Neural progenitor cell (in vitro differentiated cells): ENCODE measurements around the gene MAP3K19. TPM values are rescaled to one million over a fixed set of nuclear protein-coding genes. Genes with fewer than 3 reads are reported as not detected.
A peak's percentile ranks its signal among the peaks of the same experiment; 100 is the strongest.

Experiments
- DNase-seq: peaks from one replicate; pipeline ENCODE4 v3.0.0-alpha.2; 2016; ENCODE audit warnings: low spot score
- H2AFZ ChIP-seq: fragments of 200-600 bp; sonication (generic); replicated peaks from 2 replicates; pipeline ENCODE4 v1.6.1; 2016; ENCODE audit warnings: antibody characterized with exemption
- H3F3A ChIP-seq: fragments of 200-600 bp; sonication (generic); 2 replicates; pipeline ENCODE4 v1.6.1; 2016; ENCODE audit warnings: antibody characterized with exemption, low read depth
- H3K27ac ChIP-seq: fragments of 200-600 bp; sonication (generic); 2 replicates; pipeline ENCODE4 v1.5.1; 2016; ENCODE audit warnings: mild to moderate bottlenecking
- H3K27me3 ChIP-seq: fragments of 200-600 bp; sonication (generic); 2 replicates; pipeline ENCODE4 v1.6.1; 2016; ENCODE audit warnings: mild to moderate bottlenecking, moderate library complexity
- H3K36me3 ChIP-seq: fragments of 200-600 bp; sonication (generic); 2 replicates; pipeline ENCODE4 v1.5.1; 2016
- H3K4me1 ChIP-seq: fragments of 200-600 bp; sonication (generic); 2 replicates; pipeline ENCODE4 v1.6.1; 2016; ENCODE audit warnings: mixed run types
- H3K4me2 ChIP-seq: fragments of 200-600 bp; sonication (generic); 2 replicates; pipeline ENCODE4 v1.6.1; 2016
- H3K4me3 ChIP-seq: fragments of 200-600 bp; sonication (generic); 2 replicates; pipeline ENCODE4 v1.5.1; 2016
- H3K79me2 ChIP-seq: fragments of 200-600 bp; sonication (generic); 2 replicates; pipeline ENCODE4 v1.6.1; 2016; ENCODE audit warnings: low read depth
- H3K9ac ChIP-seq: fragments of 200-600 bp; sonication (generic); 2 replicates; pipeline ENCODE4 v1.6.1; 2016
- H3K9me3 ChIP-seq: fragments of 200-600 bp; sonication (generic); 2 replicates; pipeline ENCODE4 v1.5.1; 2016; ENCODE audit warnings: low read depth
- H4K20me1 ChIP-seq: fragments of 200-600 bp; sonication (generic); 2 replicates; pipeline ENCODE4 v1.6.1; 2016; ENCODE audit warnings: low read depth
- H3K27ac Mint-ChIP-seq: 3 replicates; pipeline ENCODE4 v1.8.0; 2021; ENCODE audit warnings: mixed read lengths
- H3K27me3 Mint-ChIP-seq: 2 replicates; pipeline ENCODE4 v1.8.0; 2022; ENCODE audit warnings: low read depth, mild to moderate bottlenecking, inconsistent platforms, moderate library complexity, mixed read lengths; ENCODE audit not compliant: insufficient read depth
- H3K36me3 Mint-ChIP-seq: 3 replicates; pipeline ENCODE4 v1.8.0; 2021; ENCODE audit warnings: mixed read lengths
- H3K4me1 Mint-ChIP-seq: 3 replicates; pipeline ENCODE4 v1.8.0; 2021; ENCODE audit warnings: mixed read lengths
- H3K4me3 Mint-ChIP-seq: 3 replicates; pipeline ENCODE4 v1.8.0; 2021; ENCODE audit warnings: mild to moderate bottlenecking, moderate library complexity, mixed read lengths
- H3K9me3 Mint-ChIP-seq: 3 replicates; pipeline ENCODE4 v1.8.0; 2020; ENCODE audit warnings: mixed read lengths
- EZH2 ChIP-seq: fragments of 200-600 bp; sonication (generic); IDR thresholded peaks from 2 replicates; pipeline ENCODE4 v1.6.1; 2017; ENCODE audit warnings: antibody characterized with exemption, mild to moderate bottlenecking, moderate library complexity
- EZH2phosphoT487 ChIP-seq: fragments of 200-600 bp; sonication (generic); IDR thresholded peaks from 2 replicates; pipeline ENCODE4 v1.6.1; 2017; ENCODE audit warnings: antibody characterized with exemption
- total RNA-seq: library from RNA; depleted of rRNA; stranded (reverse); fragments of >200 nt; gene quantifications from 2 replicates; pipeline ENCODE4 v1.2.3, GENCODE V29; 2015; ENCODE audit warnings: low replicate concordance
- TF ChIP-seq, protein P1 (sequence below): fragments of 200-600 bp; sonication (generic); IDR thresholded peaks from 2 replicates; pipeline ENCODE4 v1.5.1; 2017; ENCODE audit warnings: antibody characterized with exemption, mild to moderate bottlenecking

The MAP3K19 gene, protein sequence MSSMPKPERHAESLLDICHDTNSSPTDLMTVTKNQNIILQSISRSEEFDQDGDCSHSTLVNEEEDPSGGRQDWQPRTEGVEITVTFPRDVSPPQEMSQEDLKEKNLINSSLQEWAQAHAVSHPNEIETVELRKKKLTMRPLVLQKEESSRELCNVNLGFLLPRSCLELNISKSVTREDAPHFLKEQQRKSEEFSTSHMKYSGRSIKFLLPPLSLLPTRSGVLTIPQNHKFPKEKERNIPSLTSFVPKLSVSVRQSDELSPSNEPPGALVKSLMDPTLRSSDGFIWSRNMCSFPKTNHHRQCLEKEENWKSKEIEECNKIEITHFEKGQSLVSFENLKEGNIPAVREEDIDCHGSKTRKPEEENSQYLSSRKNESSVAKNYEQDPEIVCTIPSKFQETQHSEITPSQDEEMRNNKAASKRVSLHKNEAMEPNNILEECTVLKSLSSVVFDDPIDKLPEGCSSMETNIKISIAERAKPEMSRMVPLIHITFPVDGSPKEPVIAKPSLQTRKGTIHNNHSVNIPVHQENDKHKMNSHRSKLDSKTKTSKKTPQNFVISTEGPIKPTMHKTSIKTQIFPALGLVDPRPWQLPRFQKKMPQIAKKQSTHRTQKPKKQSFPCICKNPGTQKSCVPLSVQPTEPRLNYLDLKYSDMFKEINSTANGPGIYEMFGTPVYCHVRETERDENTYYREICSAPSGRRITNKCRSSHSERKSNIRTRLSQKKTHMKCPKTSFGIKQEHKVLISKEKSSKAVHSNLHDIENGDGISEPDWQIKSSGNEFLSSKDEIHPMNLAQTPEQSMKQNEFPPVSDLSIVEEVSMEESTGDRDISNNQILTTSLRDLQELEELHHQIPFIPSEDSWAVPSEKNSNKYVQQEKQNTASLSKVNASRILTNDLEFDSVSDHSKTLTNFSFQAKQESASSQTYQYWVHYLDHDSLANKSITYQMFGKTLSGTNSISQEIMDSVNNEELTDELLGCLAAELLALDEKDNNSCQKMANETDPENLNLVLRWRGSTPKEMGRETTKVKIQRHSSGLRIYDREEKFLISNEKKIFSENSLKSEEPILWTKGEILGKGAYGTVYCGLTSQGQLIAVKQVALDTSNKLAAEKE (N-terminal part only)
- not detected in 2 replicates for total RNA-seq

DNA sequence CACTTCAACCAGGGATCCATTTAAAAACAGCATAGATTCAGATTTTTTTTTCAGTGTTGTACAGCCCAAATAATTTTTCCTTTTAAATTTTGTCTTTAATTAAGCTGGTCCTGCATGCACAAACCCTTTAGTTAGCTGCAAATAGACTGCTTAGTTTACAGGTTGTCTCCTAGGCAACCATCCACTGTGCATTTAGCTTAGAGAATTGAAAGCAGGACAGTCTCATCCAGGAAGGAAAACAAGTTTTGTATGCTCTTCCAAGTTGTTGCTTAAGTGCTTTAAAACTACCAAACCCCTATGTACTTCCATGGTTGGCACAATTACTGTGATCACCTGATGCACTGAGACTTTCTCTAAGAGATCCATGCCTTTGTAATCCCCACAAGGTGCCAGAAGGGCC lies at the start of gene MAP3K19:
TSS of gene MAP3K19 (minus strand) at position 148 of the 400 bp plus-strand sequence. CDS start 22,800 bp downstream, outside the sequence.
- H3K36me3 Mint-ChIP-seq, result no peaks in the 10 kb centered on the region
- TF ChIP-seq EZH2phosphoT487, result no peak
- TF ChIP-seq, protein P1, sequence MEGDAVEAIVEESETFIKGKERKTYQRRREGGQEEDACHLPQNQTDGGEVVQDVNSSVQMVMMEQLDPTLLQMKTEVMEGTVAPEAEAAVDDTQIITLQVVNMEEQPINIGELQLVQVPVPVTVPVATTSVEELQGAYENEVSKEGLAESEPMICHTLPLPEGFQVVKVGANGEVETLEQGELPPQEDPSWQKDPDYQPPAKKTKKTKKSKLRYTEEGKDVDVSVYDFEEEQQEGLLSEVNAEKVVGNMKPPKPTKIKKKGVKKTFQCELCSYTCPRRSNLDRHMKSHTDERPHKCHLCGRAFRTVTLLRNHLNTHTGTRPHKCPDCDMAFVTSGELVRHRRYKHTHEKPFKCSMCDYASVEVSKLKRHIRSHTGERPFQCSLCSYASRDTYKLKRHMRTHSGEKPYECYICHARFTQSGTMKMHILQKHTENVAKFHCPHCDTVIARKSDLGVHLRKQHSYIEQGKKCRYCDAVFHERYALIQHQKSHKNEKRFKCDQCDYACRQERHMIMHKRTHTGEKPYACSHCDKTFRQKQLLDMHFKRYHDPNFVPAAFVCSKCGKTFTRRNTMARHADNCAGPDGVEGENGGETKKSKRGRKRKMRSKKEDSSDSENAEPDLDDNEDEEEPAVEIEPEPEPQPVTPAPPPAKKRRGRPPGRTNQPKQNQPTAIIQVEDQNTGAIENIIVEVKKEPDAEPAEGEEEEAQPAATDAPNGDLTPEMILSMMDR, result no peak
- TF ChIP-seq EZH2, result no peak
- no peaks in the 10 kb centered on the region for H3K27me3 ChIP-seq
- no peak within 1 kb of the TSS for H3K4me2 ChIP-seq
- DNase-seq, result no peak
- H3K9me3 Mint-ChIP-seq, result no peaks in the 10 kb centered on the region
- no peak within 1 kb of the TSS for H3K27ac ChIP-seq
- peaks cover 2% of the 10 kb centered on the region for H3K79me2 ChIP-seq
- H3K4me3 ChIP-seq, result no peak within 1 kb of the TSS
- no peaks in the 10 kb centered on the region for H3K9me3 ChIP-seq
- H3K9ac ChIP-seq, result no peak within 1 kb of the TSS
- H4K20me1 ChIP-seq, result no peaks in the 10 kb centered on the region
- H3K36me3 ChIP-seq, result no peaks in the 10 kb centered on the region
- H3K4me1 ChIP-seq, result peaks cover 7% of the 10 kb centered on the region
- peaks cover 4% of the 10 kb centered on the region for H3K27me3 Mint-ChIP-seq
- no peak within 1 kb of the TSS for H2AFZ ChIP-seq
- peaks cover 6% of the 10 kb centered on the region for H3F3A ChIP-seq
- H3K4me1 Mint-ChIP-seq, result peaks cover 19% of the 10 kb centered on the region
- H3K4me3 Mint-ChIP-seq, result no peak within 1 kb of the TSS
- peak within 1 kb of the TSS; percentile 66 for H3K27ac Mint-ChIP-seq

DNA sequence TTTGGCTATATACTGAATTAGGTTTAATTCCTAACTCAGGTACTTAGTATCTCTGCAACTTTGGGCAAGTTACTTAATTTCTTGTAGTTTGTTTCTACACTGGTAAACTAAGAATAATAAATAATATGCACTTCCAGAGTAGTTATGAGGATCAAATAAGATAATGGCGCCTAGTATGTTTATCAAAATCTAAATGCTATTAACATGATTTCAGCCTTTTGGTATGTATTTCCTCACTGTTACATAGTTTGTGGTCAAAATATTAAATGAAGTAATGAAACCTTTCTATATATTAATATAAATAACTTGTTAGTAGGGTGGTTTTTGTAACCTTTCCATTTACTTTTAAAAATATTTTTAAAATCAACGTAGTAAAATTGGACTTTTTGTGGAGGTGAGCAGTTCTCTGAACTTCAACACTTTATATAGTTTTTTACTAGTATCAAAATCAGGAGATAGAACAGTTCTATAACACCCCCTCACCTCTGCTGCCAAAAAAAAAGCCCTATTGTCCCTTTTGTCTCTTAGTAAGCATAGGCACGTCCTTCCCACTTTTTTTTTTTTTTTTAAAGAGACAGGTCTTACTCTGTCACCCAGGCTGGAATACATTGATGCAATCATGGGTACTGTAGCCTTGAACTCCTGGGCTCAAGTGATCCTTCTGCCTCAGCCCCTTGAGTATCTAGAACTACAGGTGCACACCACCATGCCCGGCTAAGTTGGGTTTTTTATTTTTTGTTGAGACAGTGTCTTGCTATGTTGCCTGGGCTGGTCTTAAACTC lies 49.6 kb upstream of the MAP3K19 start:
- no peaks in the 10 kb centered on the region for H3K4me1 Mint-ChIP-seq
- H3K4me3 Mint-ChIP-seq, result no peak overlapping the region

More for the DNA sequence above, 49.6 kb upstream of the MAP3K19 start:
- Histone ChIP-seq H3K4me2 (no peak overlapping the region), H2AFZ (no peak overlapping the region), H3F3A (no peaks in the 10 kb centered on the region), H3K79me2 (no peaks in the 10 kb centered on the region), H3K9me3 (no peaks in the 10 kb centered on the region), H3K27me3 (no peaks in the 10 kb centered on the region), H3K4me3 (no peak overlapping the region), H3K27ac (no peak overlapping the region), H4K20me1 (no peaks in the 10 kb centered on the region), H3K4me1 (no peaks in the 10 kb centered on the region), H3K9ac (no peak overlapping the region), H3K36me3 (peaks cover 8% of the 10 kb centered on the region)
- no peaks in the 10 kb centered on the region for H3K9me3 Mint-ChIP-seq
- TF ChIP-seq EZH2 (no peak), EZH2phosphoT487 (no peak)
- TF ChIP-seq, protein P1, result no peak
- H3K27ac Mint-ChIP-seq, result no peak overlapping the region
- peaks cover 2% of the 10 kb centered on the region for H3K27me3 Mint-ChIP-seq
- DNase-seq, result no peak
- H3K36me3 Mint-ChIP-seq, result peaks cover 22% of the 10 kb centered on the region
